Ecto neural progenitor cell (in vitro differentiated cells): ENCODE measurements around the gene ALDH3B1.

Source experiments
- DNase-seq: peaks from one replicate; pipeline ENCODE4 v3.0.0-alpha.2; 2018; ENCODE audit warnings: low spot score

ALDH3B1 gene

GRCh38 chr11:68031144-68031464 is 21.0 kb downstream of the ALDH3B1 start:
- no peak for DNase-seq

DNA sequence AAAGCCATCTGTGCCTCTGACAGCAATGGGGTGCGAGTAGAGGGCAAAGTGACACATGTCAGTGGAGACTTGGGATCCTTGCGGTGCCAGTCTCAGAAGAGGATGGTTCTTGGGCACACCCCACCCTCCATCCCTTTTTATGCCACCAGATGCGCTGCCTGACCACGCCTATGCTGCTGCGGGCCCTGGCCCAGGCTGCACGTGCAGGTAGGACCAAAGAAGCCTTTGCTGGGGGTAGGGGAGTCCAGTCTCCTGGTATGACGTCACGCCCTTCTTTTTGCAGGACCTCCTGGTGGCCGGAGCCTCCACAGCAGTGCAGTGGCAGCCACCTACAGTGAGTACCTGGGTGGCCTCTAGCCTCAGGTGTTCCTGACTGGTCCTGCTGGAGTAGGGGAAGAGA is 21.9 kb downstream of the ALDH3B1 start:
- DNase-seq = no peak

- no peak for DNase-seq
Observed at GRCh38 chr11:68032997-68033707, 23.0 kb downstream of the ALDH3B1 start.

DNA sequence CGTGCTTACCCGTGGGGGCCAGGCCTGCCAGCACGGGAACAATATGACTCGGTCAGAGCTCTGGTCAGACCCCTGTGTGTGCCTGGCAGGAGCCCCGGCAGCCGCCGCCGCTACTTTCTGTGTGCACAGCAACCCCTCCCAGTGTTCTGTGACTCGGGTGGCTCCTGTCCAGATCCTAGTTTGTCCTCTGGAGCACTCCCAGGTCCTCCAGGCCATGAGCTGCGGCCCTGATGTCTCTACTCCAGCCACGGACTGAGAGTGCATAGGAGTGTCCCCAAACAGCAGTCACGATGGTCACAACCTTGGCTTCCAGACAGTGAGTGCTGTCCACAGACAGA is 23.6 kb downstream of the ALDH3B1 start:
- DNase-seq = no peak

- no peak for DNase-seq
Observed at GRCh38 chr11:68035266-68035876, 25.2 kb downstream of the ALDH3B1 start.

DNA sequence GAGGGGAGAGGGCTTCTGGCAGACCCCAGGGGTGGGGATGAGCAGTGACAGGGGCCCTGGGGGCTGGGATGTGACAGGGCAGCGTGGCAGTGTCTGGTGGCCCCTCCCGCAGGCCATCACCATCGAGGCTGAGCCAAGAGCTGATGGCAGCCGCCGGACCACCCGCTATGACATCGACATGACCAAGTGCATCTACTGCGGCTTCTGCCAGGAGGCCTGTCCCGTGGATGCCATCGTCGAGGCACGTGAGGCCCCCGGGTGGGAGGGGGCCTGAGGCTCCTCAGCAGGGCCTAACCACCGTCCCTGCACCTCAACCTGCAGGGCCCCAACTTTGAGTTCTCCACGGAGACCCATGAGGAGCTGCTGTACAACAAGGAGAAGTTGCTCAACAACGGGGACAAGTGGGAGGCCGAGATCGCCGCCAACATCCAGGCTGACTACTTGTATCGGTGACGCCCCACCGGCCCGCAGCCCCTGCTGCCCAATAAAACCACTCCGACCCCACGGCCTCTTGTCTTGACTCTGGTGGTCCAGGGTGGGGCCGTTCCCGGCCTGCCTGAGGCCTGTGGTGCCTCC is 26.1 kb downstream of the ALDH3B1 start:
- DNase-seq = no peak

DNA sequence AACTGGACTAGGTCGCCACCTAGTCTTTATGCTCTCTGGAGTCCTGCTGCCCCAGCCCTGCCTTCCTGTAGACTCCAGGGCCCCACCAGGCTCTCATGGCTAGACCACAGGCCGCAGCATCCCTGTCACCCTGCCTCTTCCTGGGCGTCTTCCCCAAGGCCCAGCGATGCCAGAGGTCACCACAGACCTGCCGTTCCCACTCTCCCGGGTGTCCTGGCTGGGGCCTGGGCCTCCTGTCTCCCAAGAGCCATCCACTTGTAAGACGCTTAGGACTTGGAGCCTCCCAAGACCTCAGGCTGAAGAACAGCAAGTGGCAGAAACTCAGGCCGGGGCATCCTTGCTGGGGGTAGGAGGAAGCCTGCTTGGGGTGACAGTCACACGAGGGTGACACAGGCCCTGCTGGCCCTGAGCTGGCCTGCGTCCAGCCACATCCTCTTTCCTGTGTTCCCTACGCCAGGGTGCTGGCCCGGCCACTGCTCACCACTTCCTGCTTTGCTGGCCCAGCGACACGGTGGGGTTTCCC is 26.7 kb downstream of the ALDH3B1 start:
- no peak for DNase-seq

DNA sequence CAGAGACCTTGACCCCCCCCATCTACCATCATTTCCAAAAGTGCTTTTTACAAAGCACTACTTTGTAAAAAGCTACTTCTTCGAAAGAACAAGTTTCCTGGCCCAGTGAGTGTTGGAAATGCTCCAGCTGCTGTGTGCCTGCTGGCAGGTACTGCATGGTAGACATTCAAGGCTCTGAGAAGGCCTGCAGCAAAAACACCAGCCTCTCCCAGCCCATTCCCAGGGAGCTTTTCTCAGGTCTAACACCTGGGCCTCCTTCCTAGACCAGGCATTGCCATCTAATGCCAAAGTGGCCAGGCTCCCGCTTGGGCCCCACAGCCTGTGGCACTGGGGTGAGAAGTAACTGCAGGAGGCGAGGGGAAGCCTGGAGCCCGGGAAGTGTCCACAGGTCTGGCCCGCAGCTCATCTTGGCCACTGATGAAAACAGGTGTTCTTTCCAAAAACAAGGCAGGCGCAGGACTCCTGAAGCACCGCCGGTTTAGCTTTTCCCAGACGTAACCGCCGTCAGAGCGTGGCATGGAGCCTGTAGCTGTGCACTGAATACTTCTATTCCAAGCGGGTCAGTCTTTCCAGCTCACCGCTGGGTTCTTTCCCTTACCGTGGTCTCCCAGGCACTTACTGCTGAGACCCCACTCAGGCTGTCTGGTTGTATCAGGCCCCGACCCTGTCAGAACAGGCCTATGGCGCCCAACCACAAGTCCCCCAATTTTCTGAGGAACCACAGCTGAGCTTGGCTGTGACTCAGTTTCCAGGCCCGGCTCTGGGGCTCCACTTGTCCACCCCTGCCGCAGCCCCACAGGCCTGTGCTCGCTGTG is 27.5 kb downstream of the ALDH3B1 start:
- DNase-seq = no peak

DNA sequence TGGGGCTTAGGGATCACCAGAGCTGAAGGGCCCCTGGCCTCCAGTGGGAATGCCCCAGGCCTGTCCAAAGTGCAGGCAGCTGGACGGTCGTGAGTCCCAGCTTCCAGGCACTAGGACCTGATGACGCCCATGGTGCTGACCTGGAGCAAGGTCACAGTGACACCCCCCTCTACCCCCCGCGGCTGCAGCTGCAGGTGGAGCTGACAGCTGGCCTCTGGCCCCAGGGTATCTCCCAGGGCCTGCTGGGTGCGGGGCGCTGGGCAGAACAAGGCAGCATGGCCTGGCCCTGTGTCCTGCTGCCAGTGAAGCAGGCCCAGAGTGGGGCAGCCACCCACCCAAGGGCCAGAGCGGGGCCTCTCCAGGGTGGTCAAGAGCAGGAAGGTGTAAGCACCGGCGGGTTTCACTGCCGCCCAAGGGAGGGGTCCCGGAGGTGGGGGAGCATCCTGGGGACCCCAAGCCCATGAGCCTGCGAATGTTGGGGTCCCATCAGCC is 28.1 kb downstream of the ALDH3B1 start:
- DNase-seq = peak; percentile 59

DNA sequence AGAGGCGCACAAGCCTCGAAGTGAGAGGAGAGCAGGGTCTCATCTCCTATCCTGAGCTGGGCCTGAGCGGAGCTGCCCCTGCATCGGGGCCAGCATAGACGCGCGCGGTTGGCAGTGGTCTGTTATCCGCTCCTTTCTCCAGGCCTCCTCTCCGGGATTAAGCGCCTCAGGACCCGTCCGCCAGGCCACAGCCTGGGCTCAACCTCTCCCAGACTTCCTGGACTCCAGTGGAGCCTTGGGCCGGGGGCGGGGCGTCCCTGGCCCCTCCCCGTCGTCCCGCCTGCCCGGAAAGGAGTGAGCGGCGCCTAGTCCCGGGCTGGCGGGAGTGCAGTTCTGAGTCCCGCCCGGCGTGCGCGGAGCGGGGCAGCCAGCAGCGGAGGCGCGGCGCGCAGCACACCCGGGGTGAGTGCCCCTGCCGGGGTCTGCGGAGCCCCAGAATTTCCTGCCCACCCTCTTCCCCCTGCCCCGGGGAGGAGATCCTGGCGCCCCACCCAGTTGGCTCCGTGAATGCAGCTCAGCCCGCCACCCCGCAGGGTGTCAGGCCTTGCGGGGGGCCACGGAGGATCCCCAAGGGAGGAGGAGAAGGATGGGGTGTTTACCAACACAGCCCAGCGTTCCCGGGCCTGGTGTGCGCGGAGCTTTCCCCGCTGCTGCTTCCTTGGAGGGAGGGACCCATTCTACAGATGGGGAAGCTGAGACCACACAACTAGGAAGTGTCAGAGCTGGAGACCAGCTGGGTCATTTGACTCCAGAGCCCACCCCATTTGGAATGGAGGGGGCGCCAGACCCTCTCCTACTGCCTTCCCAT is 28.8 kb downstream of the ALDH3B1 start, which contains the start of gene TCIRG1:
Gene TCIRG1, plus strand, starts transcription at position 308 of the 808 bp plus-strand sequence. CDS start 2,247 bp downstream, outside the sequence.
- peak; percentile 77 for DNase-seq

DNA sequence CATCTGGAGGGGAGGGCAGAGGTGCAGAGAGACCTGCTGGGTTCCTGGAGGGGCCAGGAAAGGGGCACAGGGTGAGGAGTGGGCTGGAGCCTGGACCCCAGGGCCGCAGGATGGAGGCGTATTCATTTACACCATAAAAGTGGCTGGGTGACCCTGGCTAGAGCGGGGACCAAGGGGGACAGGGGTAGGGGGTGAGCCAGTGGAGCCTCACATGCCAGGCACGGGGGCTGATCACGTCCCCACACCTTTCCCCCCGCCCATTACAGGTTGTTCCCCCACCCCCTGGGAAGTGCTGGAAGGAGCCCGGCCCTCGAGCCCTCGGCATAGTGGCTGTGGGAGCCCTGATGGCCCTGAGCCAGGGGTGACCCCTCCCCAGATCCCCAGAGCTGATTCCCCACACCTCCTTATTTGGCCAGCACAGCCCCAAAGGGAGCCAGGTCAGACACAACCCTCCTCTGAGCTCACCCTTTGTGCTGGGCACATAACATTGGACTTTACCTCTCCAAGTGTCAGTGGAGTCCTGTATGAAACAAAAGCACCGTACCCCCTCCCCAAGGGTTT is 29.5 kb downstream of the ALDH3B1 start:
- no peak for DNase-seq

GRCh38 chr11:68040101-68040956 is 30.2 kb downstream of the ALDH3B1 start:
- no peak for DNase-seq

DNA sequence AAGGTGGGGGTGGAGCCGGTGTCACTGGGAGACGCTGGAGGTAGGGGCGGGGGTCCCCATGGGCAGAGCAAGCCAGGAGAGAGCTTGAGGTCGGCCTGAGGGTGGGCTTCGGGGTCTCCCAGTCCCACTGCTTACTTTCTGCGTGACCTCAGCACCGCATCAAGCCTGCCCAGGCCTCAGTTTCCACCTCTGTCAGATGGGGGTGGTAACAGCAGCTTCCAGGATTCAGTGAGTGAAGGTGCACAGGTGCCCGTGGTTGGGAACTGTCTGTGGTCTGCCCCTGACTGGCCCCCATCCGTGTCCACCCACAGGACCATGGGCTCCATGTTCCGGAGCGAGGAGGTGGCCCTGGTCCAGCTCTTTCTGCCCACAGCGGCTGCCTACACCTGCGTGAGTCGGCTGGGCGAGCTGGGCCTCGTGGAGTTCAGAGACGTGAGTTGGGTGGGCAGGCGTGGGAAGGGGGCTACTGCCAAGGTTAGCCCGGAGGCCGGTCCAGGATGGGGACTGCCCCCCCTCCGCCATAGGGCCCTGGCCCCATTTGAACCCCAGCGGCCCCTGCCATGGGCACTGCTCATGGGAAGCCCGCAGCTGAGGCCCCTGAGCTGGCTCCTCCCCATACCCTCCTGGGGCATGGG is 30.9 kb downstream of the ALDH3B1 start:
- no peak for DNase-seq

DNA sequence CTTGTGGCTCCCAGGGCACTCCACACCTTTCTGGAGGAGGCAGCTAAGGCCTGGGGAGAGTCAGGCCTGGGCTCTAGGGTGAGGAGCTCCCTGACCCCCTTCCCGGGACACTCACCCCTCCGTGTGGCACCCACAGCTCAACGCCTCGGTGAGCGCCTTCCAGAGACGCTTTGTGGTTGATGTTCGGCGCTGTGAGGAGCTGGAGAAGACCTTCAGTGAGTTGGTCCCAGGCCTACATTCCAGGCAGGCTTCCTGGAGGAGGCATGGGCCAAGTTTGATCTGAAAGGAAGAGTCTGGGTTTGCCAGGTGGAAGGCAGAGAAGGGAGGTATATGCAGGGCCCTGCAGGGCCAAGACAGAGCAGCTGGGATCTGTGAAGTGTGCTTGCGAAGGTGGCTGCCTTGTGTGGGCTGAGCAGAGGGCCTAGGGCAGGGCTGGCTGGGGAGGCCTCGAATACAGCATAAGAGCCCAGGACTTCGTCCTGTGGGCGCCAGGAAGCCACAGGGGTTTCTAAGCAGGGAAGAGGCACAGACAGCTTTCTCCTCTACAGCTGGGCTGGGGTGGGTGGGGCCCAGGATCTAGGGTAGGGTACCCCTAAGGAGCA is 31.6 kb downstream of the ALDH3B1 start:
- no peak for DNase-seq

- DNase-seq = no peak
Observed at GRCh38 chr11:68042219-68043028, 32.3 kb downstream of the ALDH3B1 start.

- DNase-seq = no peak
Observed at GRCh38 chr11:68043029-68043348, 32.9 kb downstream of the ALDH3B1 start.

DNA sequence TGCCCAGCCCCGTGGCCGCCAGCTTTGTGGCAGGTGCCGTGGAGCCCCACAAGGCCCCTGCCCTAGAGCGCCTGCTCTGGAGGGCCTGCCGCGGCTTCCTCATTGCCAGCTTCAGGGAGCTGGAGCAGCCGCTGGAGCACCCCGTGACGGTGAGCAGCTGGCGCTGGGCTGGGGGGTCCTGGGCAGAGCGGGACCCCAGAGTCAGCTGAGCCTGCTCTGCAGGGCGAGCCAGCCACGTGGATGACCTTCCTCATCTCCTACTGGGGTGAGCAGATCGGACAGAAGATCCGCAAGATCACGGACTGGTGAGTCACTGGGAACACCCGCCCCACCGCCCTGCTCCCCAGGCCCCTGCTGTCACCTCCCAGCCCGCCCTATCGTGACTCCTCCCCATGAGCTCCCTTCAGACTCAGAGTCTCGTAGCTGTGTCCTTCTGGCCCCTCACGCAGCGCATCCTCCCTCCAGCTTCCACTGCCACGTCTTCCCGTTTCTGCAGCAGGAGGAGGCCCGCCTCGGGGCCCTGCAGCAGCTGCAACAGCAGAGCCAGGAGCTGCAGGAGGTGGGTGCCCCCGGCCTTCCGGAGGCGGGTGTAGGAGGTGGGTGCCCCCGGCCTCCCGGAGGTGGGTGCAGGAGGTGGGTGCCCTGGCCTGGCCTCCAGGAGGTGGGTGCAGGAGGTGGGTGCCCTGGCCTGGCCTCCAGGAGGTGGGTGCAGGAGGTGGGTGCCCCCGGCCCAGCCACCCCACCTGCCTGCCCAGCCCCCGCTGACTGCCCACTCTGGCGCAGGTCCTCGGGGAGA is 33.4 kb downstream of the ALDH3B1 start:
- DNase-seq = no peak
